GM12878 (cell line): ENCODE data around the gene CHD9. TPM values are rescaled to one million over a fixed set of nuclear protein-coding genes. Genes with fewer than 3 reads are reported as not detected.
A peak's percentile ranks its signal among the peaks of the same experiment; 100 is the strongest.

Source experiments
- ATAC-seq: fragments of 200-7000 bp; cut with Tn5 transposase; 3 replicates; pipeline ENCODE4 v1.9.1; 2020; ENCODE audit warnings: mild to moderate bottlenecking, moderate library complexity
- BruUV-seq: library from RNA; stranded (reverse); fragments of 400-500 nt; replicated peaks from 2 replicates; lab custom pipeline; 2021; lab: Mats Ljungman, UMichigan
- CTCF ChIA-PET: fragments of 300-600 bp; sonication (Branson Sonifier 250); formaldehyde crosslinking; extraction: SDS; loops from one replicate; lab custom pipeline; 2021; ENCODE audit warnings: inconsistent platforms; lab: Yijun Ruan, JAX
- POLR2A ChIA-PET: fragments of 350-600 bp; formaldehyde crosslinking; extraction: SDS; loops from one replicate; lab custom pipeline; 2021; ENCODE audit warnings: inconsistent platforms; lab: Charles Lee
- RAD21 ChIA-PET: fragments of 300-600 bp; sonication (Branson Sonifier 250); formaldehyde crosslinking; loops from one replicate; lab custom pipeline; 2023; ENCODE audit warnings: antibody characterized with exemption; ENCODE audit not compliant: unreplicated experiment; lab: Charles Lee
- SMC1A ChIA-PET: fragments of 300-600 bp; sonication (Branson Sonifier 250); formaldehyde crosslinking; loops from one replicate; lab custom pipeline; 2023; ENCODE audit not compliant: unreplicated experiment, uncharacterized antibody; lab: Charles Lee
- DNase-seq: peaks from one replicate; pipeline ENCODE4 v3.0.0-alpha.2; 2011; ENCODE audit warnings: low read depth, low spot score
- FAIRE-seq: peaks from 3 replicates; lab custom pipeline; 2011; peaks lifted over from hg19 to GRCh38; lab: Jason Lieb, UNC
- H2AFZ ChIP-seq: 2 replicates; pipeline ENCODE4 v1.6.0; 2011; ENCODE audit warnings: low read depth, low read length, control low read depth; ENCODE audit not compliant: control insufficient read depth
- H3K27ac ChIP-seq: 2 replicates; pipeline ENCODE4 v1.5.1; 2011; ENCODE audit warnings: control low read depth; ENCODE audit not compliant: control insufficient read depth, insufficient read depth
- H3K27me3 ChIP-seq, 2 experiments: replicated peaks in 1 of 2; 2 replicates each; pipeline versions ENCODE4 v1.6.0 to v1.6.1; 2011; ENCODE audit warnings: low read length in 1 of 2; ENCODE audit not compliant: control insufficient read depth in 2 of 2, insufficient read depth in 2 of 2
- H3K36me3 ChIP-seq, 2 experiments: 2 replicates each; pipeline ENCODE4 v1.5.1; 2011; ENCODE audit warnings: low read length in 1 of 2; ENCODE audit not compliant: control insufficient read depth in 2 of 2, insufficient read depth in 2 of 2
- H3K4me1 ChIP-seq: 2 replicates; pipeline ENCODE4 v1.6.1; 2011; ENCODE audit warnings: mild to moderate bottlenecking, low read length, moderate library complexity, mixed read lengths; ENCODE audit not compliant: control insufficient read depth, insufficient read depth
- H3K4me2 ChIP-seq: 2 replicates; pipeline ENCODE4 v1.6.0; 2011; ENCODE audit warnings: control low read depth; ENCODE audit not compliant: control insufficient read depth, insufficient read depth
- H3K4me3 ChIP-seq: fragments of 200-600 bp; sonication (generic); 2 replicates; pipeline ENCODE4 v1.5.1; 2016
- H3K79me2 ChIP-seq: 2 replicates; pipeline ENCODE4 v1.6.0; 2011; ENCODE audit warnings: low read length; ENCODE audit not compliant: control insufficient read depth, insufficient read depth
- H3K9ac ChIP-seq: 2 replicates; pipeline ENCODE4 v1.8.0; 2011; ENCODE audit warnings: low read length, control low read depth, mixed read lengths; ENCODE audit not compliant: control insufficient read depth, insufficient read depth
- H3K9me3 ChIP-seq: replicated peaks from 3 replicates; pipeline ENCODE4 v1.5.1; 2011; ENCODE audit warnings: mild to moderate bottlenecking, low read length; ENCODE audit not compliant: control insufficient read depth, insufficient read depth
- H4K20me1 ChIP-seq: 2 replicates; pipeline ENCODE4 v1.6.0; 2011; ENCODE audit not compliant: control insufficient read depth, insufficient read depth
- CBFB ChIP-seq: IDR thresholded peaks from 2 replicates; pipeline ENCODE4 v1.6.1; 2016; ENCODE audit warnings: antibody characterized with exemption, low read depth
- CBX5 ChIP-seq: sonication (generic); IDR thresholded peaks from 2 replicates; pipeline ENCODE4 v1.6.1; 2016; ENCODE audit warnings: low read depth, moderate library complexity, mild to moderate bottlenecking, inconsistent platforms
- DPF2 ChIP-seq: fragments of 450-650 bp; IDR thresholded peaks from 2 replicates; pipeline ENCODE4 v1.6.1; 2017; ENCODE audit warnings: mild to moderate bottlenecking
- EGR1 ChIP-seq, 2 experiments: IDR thresholded peaks; 1 replicate in 1 of 2; 2 replicates in 1 of 2; pipeline ENCODE4 v1.6.1; 2011 to 2012; ENCODE audit warnings: low read depth in 2 of 2, low read length in 2 of 2, borderline replicate concordance in 1 of 2, mild to moderate bottlenecking in 1 of 2, moderate library complexity in 1 of 2
- ESRRA ChIP-seq: IDR thresholded peaks from 2 replicates; pipeline ENCODE4 v1.6.1; 2012; ENCODE audit warnings: mild to moderate bottlenecking, low read length, improper control_type of control experiment
- GATAD2B ChIP-seq: fragments of 450-650 bp; conservative IDR thresholded peaks from 2 replicates; pipeline ENCODE4 v1.6.1; 2017; ENCODE audit warnings: low read depth, mild to moderate bottlenecking, moderate library complexity
- HSF1 ChIP-seq: fragments of 150-350 bp; IDR thresholded peaks from 2 replicates; pipeline ENCODE4 v1.6.1; 2014; ENCODE audit warnings: mild to moderate bottlenecking, low read depth, low read length
- IRF3 ChIP-seq: fragments of 450-650 bp; IDR thresholded peaks from 2 replicates; pipeline ENCODE4 v1.6.1; 2014; ENCODE audit warnings: mild to moderate bottlenecking
- NFIC ChIP-seq: IDR thresholded peaks from 2 replicates; pipeline ENCODE4 v1.6.1; 2012; ENCODE audit warnings: low read depth, mild to moderate bottlenecking, inconsistent platforms, low read length, moderate library complexity
- NFXL1 ChIP-seq: fragments of 450-650 bp; IDR thresholded peaks from 2 replicates; pipeline ENCODE4 v1.6.1; 2017; ENCODE audit warnings: antibody characterized with exemption, mild to moderate bottlenecking, borderline replicate concordance
- PAX5 ChIP-seq: IDR thresholded peaks from 2 replicates; pipeline ENCODE4 v1.6.1; 2011; ENCODE audit warnings: low read depth, low read length, borderline replicate concordance
- PML ChIP-seq: IDR thresholded peaks from 2 replicates; pipeline ENCODE4 v1.6.1; 2012; ENCODE audit warnings: low read length, inconsistent platforms
- SMAD5 ChIP-seq: IDR thresholded peaks from 2 replicates; pipeline ENCODE4 v1.6.1; 2016; ENCODE audit warnings: antibody characterized with exemption, low read depth
- STAT3 ChIP-seq: IDR thresholded peaks from 2 replicates; pipeline ENCODE4 v1.6.1; 2011; ENCODE audit warnings: low read depth, low read length, improper control_type of control experiment
- ZZZ3 ChIP-seq: IDR thresholded peaks from 2 replicates; pipeline ENCODE4 v1.6.1; 2011; ENCODE audit warnings: low read depth; ENCODE audit not compliant: control insufficient read depth, insufficient read length
- WGBS: methylation state at CpG from one replicate; pipeline ENCODE4 v1.1.6; 2016; ENCODE audit warnings: low lambda C conversion rate; ENCODE audit not compliant: insufficient replicate concordance, insufficient coverage; ENCODE audit errors: missing lambda C conversion rate; 5-methylcytosine and 5-hydroxymethylcytosine counted together
- in situ Hi-C: fragments of 300-500 bp; cut with MboI; formaldehyde crosslinking; loops from 9 replicates; pipeline ENCODE4 v1.14.3; 2018; ENCODE audit warnings: mixed read lengths
- intact Hi-C: fragments of 100-400 bp; cut with micrococcal nuclease; formaldehyde crosslinking; loops from one replicate; pipeline ENCODE4 v1.14.2; 2022; ENCODE audit not compliant: unreplicated experiment
- polyA plus RNA-seq, 11 experiments: library from polyadenylated mRNA; depleted of rRNA in 4 of 11; unstranded in 6 of 11; stranded (reverse) in 5 of 11; fragments of >200 nt; fragmentation: Nextera tagmentation in 4 of 11; fragmentation: Illumina TruSeq in 1 of 11; extraction: Ambion mirVana in 4 of 11; extraction: Trizol in 1 of 11; gene quantifications; 1 replicate in 1 of 11; 2 replicates in 10 of 11; pipeline versions ENCODE4 v1.2.1 to v1.2.3, GENCODE V29; 2011 to 2016; ENCODE audit warnings: inconsistent platforms in 2 of 11, missing spikeins in 2 of 11, low read depth in 1 of 11
- total RNA-seq, 4 experiments: library from RNA; depleted of rRNA in 3 of 4; stranded (reverse); fragments of >200 nt in 3 of 4; fragmentation: Illumina TruSeq in 1 of 4; extraction: Trizol in 1 of 4; gene quantifications; 2 replicates each; pipeline versions ENCODE4 v1.2.1 to v1.2.3, GENCODE V29; 2013 to 2021

Gene CHD9
- total and polyA plus RNA-seq, 10 of the 15 experiments (the other 5 are each of a cell fraction or from before 2014, with no cell fraction given): 29.2 to 95.7 (median 54.3) TPM

GRCh38 chr16:53056392-53056881 is 1.6 kb downstream of the CHD9 start:
- ATAC-seq (no peak), DNase-seq (no peak), FAIRE-seq (no peak)
- in situ Hi-C loops (loop anchor here (5.0 kb wide), 1 partner anchor 461 kb away; no protein-coding TSS in a partner anchor), intact Hi-C loops (loop anchor here (5.0 to 10.0 kb wide), 2 partner anchors 56 to 228 kb away; no protein-coding TSS in a partner anchor)
- H3K36me3 ChIP-seq: no peaks in the 10 kb centered on the region
- POLR2A ChIA-PET: interaction anchor here (0.8 to 12.5 kb wide), 8 partner anchors 9 to 152 kb away, joined by 3 to 142 read pairs (median 6); no protein-coding TSS in a partner anchor
- BruUV-seq: no TSS peak
- H3K27ac ChIP-seq: peak overlapping the region; percentile 74
- H3K79me2 ChIP-seq: peaks cover 56% of the 10 kb centered on the region
- H3K4me3 ChIP-seq: peak overlapping the region; percentile 94
- RAD21 ChIA-PET: interaction anchor here (0.9 to 7.4 kb wide), 14 partner anchors 8 to 159 kb away, joined by 3 to 107 read pairs (median 14); no protein-coding TSS in a partner anchor
- 86% methylated on average over 8 of the region's 8 CpGs for WGBS
- CTCF ChIA-PET: interaction anchor here (0.9 to 4.9 kb wide), 16 partner anchors 10 to 227 kb away, joined by 3 to 70 read pairs (median 12); no protein-coding TSS in a partner anchor
- SMC1A ChIA-PET: interaction anchor here (0.7 to 19.1 kb wide), 22 partner anchors 7 to 239 kb away, joined by 3 to 270 read pairs (median 6); no protein-coding TSS in a partner anchor
- H3K9me3 ChIP-seq: no peaks in the 10 kb centered on the region
- H2AFZ ChIP-seq: no peak overlapping the region
- no peak for TF ChIP-seq IRF3
- TF ChIP-seq CBFB: no peak
- TF ChIP-seq PAX5: no peak
- no peak for TF ChIP-seq GATAD2B
- no peak for TF ChIP-seq EGR1 (IDR thresholded peaks at IDR 0.05; ENCODE audit: borderline replicate concordance in 1 of 2, low read depth in 2 of 2, low read length in 2 of 2)
- TF ChIP-seq CBX5: no peak
- TF ChIP-seq HSF1: no peak
- no peak for TF ChIP-seq STAT3
- TF ChIP-seq NFXL1: no peak
- no peak for TF ChIP-seq NFIC
- no peak for TF ChIP-seq SMAD5
- no peak for TF ChIP-seq ZZZ3
- TF ChIP-seq PML: no peak
- TF ChIP-seq DPF2: no peak
- TF ChIP-seq ESRRA: no peak
- H3K4me1 ChIP-seq: peaks cover 30% of the 10 kb centered on the region
- H3K9ac ChIP-seq: peak overlapping the region; percentile 68
- peak overlapping the region; percentile 90 for H3K4me2 ChIP-seq
- no peaks in the 10 kb centered on the region for H4K20me1 ChIP-seq
- H3K27me3 ChIP-seq: no peaks in the 10 kb centered on the region
